HEK293 (cell line): ENCODE results near the gene GJD4.

Source experiments
- CTCF ChIP-seq: fragments of 450-650 bp; formaldehyde crosslinking; IDR thresholded peaks from 2 replicates; pipeline ENCODE4 v1.5.1; 2016; ENCODE audit warnings: missing biosample characterization, missing genetic modification characterization
- IKZF3 ChIP-seq: fragments of 450-650 bp; IDR thresholded peaks from 2 replicates; pipeline ENCODE4 v1.5.0; 2018; ENCODE audit warnings: missing biosample characterization, mild to moderate bottlenecking, missing genetic modification characterization, moderate library complexity
- ZBTB1 ChIP-seq: fragments of 450-650 bp; formaldehyde crosslinking; IDR thresholded peaks from 2 replicates; pipeline ENCODE4 v1.5.1; 2016; ENCODE audit warnings: missing biosample characterization, missing genetic modification characterization
- ZNF354C ChIP-seq: fragments of 450-650 bp; formaldehyde crosslinking; IDR thresholded peaks from 2 replicates; pipeline ENCODE4 v1.5.1; 2016; ENCODE audit warnings: missing biosample characterization, missing genetic modification characterization, low read depth, borderline replicate concordance
- ZNF549 ChIP-seq: fragments of 450-650 bp; IDR thresholded peaks from 2 replicates; pipeline ENCODE4 v1.5.1; 2018; ENCODE audit warnings: missing biosample characterization, missing genetic modification characterization, mild to moderate bottlenecking, inconsistent platforms, moderate library complexity
- ZNF561 ChIP-seq: fragments of 450-650 bp; IDR thresholded peaks from 2 replicates; pipeline ENCODE4 v1.5.1; 2018; ENCODE audit warnings: missing biosample characterization, missing genetic modification characterization, borderline replicate concordance
- ZNF670 ChIP-seq: fragments of 450-650 bp; formaldehyde crosslinking; IDR thresholded peaks from 2 replicates; pipeline ENCODE4 v1.5.1; 2016; ENCODE audit warnings: missing biosample characterization, missing genetic modification characterization, low read depth

- TF ChIP-seq ZNF549 (tag by site-specific recombination) (no peak), CTCF (no peak), IKZF3 (tag by site-specific recombination) (no peak), ZNF354C (tag by site-specific recombination) (no peak), ZNF670 (tag by site-specific recombination) (no peak), ZNF561 (tag by site-specific recombination) (no peak), ZBTB1 (no peak)
Measured at GRCh38 chr10:35636956-35637355, 31.8 kb downstream of the GJD4 start.
